Endodermal cell (in vitro differentiated cells): ENCODE measurements around the gene TF. TPM values are rescaled to one million over a fixed set of nuclear protein-coding genes. Genes with fewer than 3 reads are reported as not detected.

Source experiments
- DNase-seq: peaks from one replicate; pipeline ENCODE4 v3.0.0-alpha.2; 2017
- H3K27ac ChIP-seq: 2 replicates; pipeline ENCODE4 v1.5.1; 2013; ENCODE audit warnings: mild to moderate bottlenecking, low read depth, low read length, moderate library complexity
- H3K27me3 ChIP-seq: 2 replicates; pipeline ENCODE4 v1.6.1; 2013; ENCODE audit warnings: mild to moderate bottlenecking, low read length, moderate library complexity; ENCODE audit not compliant: insufficient read depth, control insufficient read depth, poor library complexity, severe bottlenecking
- H3K36me3 ChIP-seq: 2 replicates; pipeline ENCODE4 v1.7.0; 2013; ENCODE audit warnings: mild to moderate bottlenecking, low read length, moderate library complexity; ENCODE audit not compliant: control insufficient read depth, insufficient read depth
- H3K4me1 ChIP-seq: one replicate; pipeline ENCODE4 v1.7.0; 2013; ENCODE audit warnings: low read length; ENCODE audit not compliant: control insufficient read depth, insufficient read depth
- H3K4me3 ChIP-seq: 2 replicates; pipeline ENCODE4 v1.5.1; 2013; ENCODE audit warnings: mild to moderate bottlenecking, low read length, moderate library complexity
- H3K9ac ChIP-seq: 2 replicates; pipeline ENCODE4 v1.6.1; 2013; ENCODE audit warnings: mild to moderate bottlenecking, low read length, moderate library complexity; ENCODE audit not compliant: poor library complexity, severe bottlenecking; ENCODE audit errors: extremely low read depth
- H3K9me3 ChIP-seq: 2 replicates; pipeline ENCODE4 v1.6.1; 2013; ENCODE audit warnings: mild to moderate bottlenecking, low read length, moderate library complexity; ENCODE audit not compliant: control insufficient read depth
- H3K27ac Mint-ChIP-seq: 2 replicates; pipeline ENCODE4 v1.8.0; 2020; ENCODE audit warnings: mixed read lengths
- H3K27me3 Mint-ChIP-seq: 2 replicates; pipeline ENCODE4 v1.8.0; 2021; ENCODE audit warnings: mild to moderate bottlenecking, mixed read lengths; ENCODE audit not compliant: insufficient read depth
- H3K36me3 Mint-ChIP-seq: 2 replicates; pipeline ENCODE4 v1.8.0; 2020; ENCODE audit warnings: low read depth, mixed read lengths
- H3K4me1 Mint-ChIP-seq: 2 replicates; pipeline ENCODE4 v1.8.0; 2020; ENCODE audit warnings: mixed read lengths
- H3K4me3 Mint-ChIP-seq: 2 replicates; pipeline ENCODE4 v1.8.0; 2020; ENCODE audit warnings: mild to moderate bottlenecking, moderate library complexity, mixed read lengths
- H3K9me3 Mint-ChIP-seq: 2 replicates; pipeline ENCODE4 v1.8.0; 2020; ENCODE audit warnings: mild to moderate bottlenecking, mixed read lengths
- CTCF ChIP-seq: fragments of 200-600 bp; sonication (generic); conservative IDR thresholded peaks from 2 replicates; pipeline ENCODE4 v1.5.0; 2021; ENCODE audit warnings: antibody characterized with exemption, mild to moderate bottlenecking
- WGBS, 2 experiments: methylation state at CpG; one replicate each; pipeline versions ENCODE4 v1.1.5 to v1.1.7; 2013; ENCODE audit warnings: missing lambda C conversion rate in 2 of 2, mixed read lengths in 1 of 2; ENCODE audit not compliant: insufficient coverage in 1 of 2, insufficient read length in 1 of 2; 5-methylcytosine and 5-hydroxymethylcytosine counted together
- total RNA-seq, 2 donors: library from RNA; stranded (reverse); fragmentation: NEBNext Ultra II Directional in 1 of 2; extraction: Animal tissue kit (Norgen Biotek cat#: 25700) in 1 of 2; gene quantifications; 2 replicates in 1 of 2; 3 replicates in 1 of 2; pipeline ENCODE4 v1.2.1, GENCODE V29; 2021

Gene TF
- total RNA-seq, 2 donors from 2014 or later = 0.40 to 3.0 TPM

- Histone ChIP-seq H3K9ac (no peak overlapping the region), H3K9me3 (no peaks in the 10 kb centered on the region), H3K4me3 (peak overlapping the region; percentile 85), H3K27me3 (peaks cover 24% of the 10 kb centered on the region), H3K27ac (no peak overlapping the region), H3K4me1 (no peaks in the 10 kb centered on the region), H3K36me3 (peaks cover 26% of the 10 kb centered on the region)
- Mint-ChIP-seq H3K9me3 (no peaks in the 10 kb centered on the region), H3K4me3 (peak overlapping the region; percentile 90), H3K4me1 (peaks cover 8% of the 10 kb centered on the region), H3K36me3 (peaks cover 21% of the 10 kb centered on the region), H3K27me3 (peaks cover 20% of the 10 kb centered on the region), H3K27ac (no peak overlapping the region)
- 40% methylated on average over 14 to 15 of the region's 15 CpGs for WGBS, 2 experiments
- TF ChIP-seq CTCF = no peak
- no peak for DNase-seq
Observed at GRCh38 chr3:133805384-133805701, 59.1 kb downstream of the TF start.

GRCh38 chr3:133805702-133806475 lies 59.7 kb downstream of the TF start, which contains the start of gene SRPRB:
TSS of gene SRPRB (plus strand) at chr3:133805815. CDS start at chr3:133805849, 34 bp downstream.
- peaks cover 21% of the 10 kb centered on the region for H3K27me3 ChIP-seq
- Mint-ChIP-seq H3K27me3 (peaks cover 16% of the 10 kb centered on the region), H3K9me3 (no peaks in the 10 kb centered on the region), H3K36me3 (peaks cover 23% of the 10 kb centered on the region), H3K4me1 (peaks cover 8% of the 10 kb centered on the region), H3K4me3 (peak within 1 kb of the TSS; percentile 90), H3K27ac (peak within 1 kb of the TSS; percentile 92)
- H3K4me1 ChIP-seq = no peaks in the 10 kb centered on the region
- H3K9me3 ChIP-seq = no peaks in the 10 kb centered on the region
- WGBS, 2 experiments = 0 to 1% methylated on average over 35 to 53 of the region's 53 CpGs
- H3K4me3 ChIP-seq = peak within 1 kb of the TSS; percentile 85
- peak within 1 kb of the TSS; percentile 71 for H3K9ac ChIP-seq
- peak; percentile 97 for DNase-seq
- H3K27ac ChIP-seq = no peak within 1 kb of the TSS
- peaks cover 31% of the 10 kb centered on the region for H3K36me3 ChIP-seq
- TF ChIP-seq CTCF = no peak

GRCh38 chr3:133812872-133813271 lies 66.7 kb downstream of the TF start:
- Mint-ChIP-seq H3K27ac (no peak overlapping the region), H3K27me3 (no peaks in the 10 kb centered on the region), H3K4me3 (no peak overlapping the region), H3K36me3 (peaks cover 40% of the 10 kb centered on the region), H3K4me1 (no peaks in the 10 kb centered on the region), H3K9me3 (no peaks in the 10 kb centered on the region)
- WGBS, 2 experiments = 100% methylated on average over 1 of the region's 1 CpG
- TF ChIP-seq CTCF = no peak
- Histone ChIP-seq H3K36me3 (peaks cover 88% of the 10 kb centered on the region), H3K27me3 (no peaks in the 10 kb centered on the region), H3K9ac (no peak overlapping the region), H3K4me1 (no peaks in the 10 kb centered on the region), H3K27ac (no peak overlapping the region), H3K4me3 (no peak overlapping the region), H3K9me3 (no peaks in the 10 kb centered on the region)
- no peak for DNase-seq
